8988T (cell line): Measurements from ENCODE around the gene SELENOV.
"Not testable (repeated sequence)": the region's sequence is repeated elsewhere in the genome, so short reads cannot be mapped to it uniquely, and the experiment has no call there.

ENCODE experiments used
- DNase-seq: peaks from one replicate; pipeline ENCODE4 v3.0.0; 2011

The SELENOV gene

GRCh38 chr19:39514840-39515550 lies at the start of gene SELENOV:
TSS of gene SELENOV (plus strand) at chr19:39515139. CDS start at chr19:39515213, 74 bp downstream.
- peak; percentile 42 for DNase-seq

- DNase-seq: no peak
Observed at GRCh38 chr19:39465956-39466747, 48.8 kb upstream of the SELENOV start.

GRCh38 chr19:39467941-39468340 lies 47.0 kb upstream of the SELENOV start:
- no peak for DNase-seq

- no peak for DNase-seq
Observed at GRCh38 chr19:39469036-39469435, 45.9 kb upstream of the SELENOV start.

GRCh38 chr19:39469567-39469966 lies 45.4 kb upstream of the SELENOV start:
- no peak for DNase-seq

- DNase-seq: no peak
Observed at GRCh38 chr19:39470724-39471339, 44.1 kb upstream of the SELENOV start.

- DNase-seq: no peak
Observed at GRCh38 chr19:39471756-39472536, 43.0 kb upstream of the SELENOV start.

- DNase-seq: no peak
Observed at GRCh38 chr19:39472746-39473442, 42.0 kb upstream of the SELENOV start.

GRCh38 chr19:39473443-39473960 lies 41.4 kb upstream of the SELENOV start:
- no peak for DNase-seq

- DNase-seq: peak; percentile 39
Observed at GRCh38 chr19:39474139-39474620, 40.8 kb upstream of the SELENOV start.

GRCh38 chr19:39475748-39476147 lies 39.2 kb upstream of the SELENOV start:
- no peak for DNase-seq

- not testable (repeated sequence) for DNase-seq
Observed at GRCh38 chr19:39479319-39479801, 35.6 kb upstream of the SELENOV start.

- no peak for DNase-seq
Observed at GRCh38 chr19:39479916-39480315, 35.0 kb upstream of the SELENOV start.

- DNase-seq: peak; percentile 74
Observed at GRCh38 chr19:39480337-39481228, 34.4 kb upstream of the SELENOV start, which contains the start of gene TIMM50. TSS of gene TIMM50 (plus strand) at chr19:39480838. CDS start at chr19:39480854, 16 bp downstream.

- DNase-seq: no peak
Observed at GRCh38 chr19:39481229-39481545, 33.8 kb upstream of the SELENOV start.

- DNase-seq: no peak
Observed at GRCh38 chr19:39481676-39482075, 33.3 kb upstream of the SELENOV start.

- DNase-seq: no peak
Observed at GRCh38 chr19:39483141-39483540, 31.8 kb upstream of the SELENOV start.

- no peak for DNase-seq
Observed at GRCh38 chr19:39489756-39490155, 25.2 kb upstream of the SELENOV start.

- no peak for DNase-seq
Observed at GRCh38 chr19:39492225-39492624, 22.7 kb upstream of the SELENOV start.

GRCh38 chr19:39492788-39493187 lies 22.2 kb upstream of the SELENOV start:
- DNase-seq: no peak

- DNase-seq: no peak
Observed at GRCh38 chr19:39494661-39495060, 20.3 kb upstream of the SELENOV start.
